ENCODE results near the gene SLC4A3. TPM values are rescaled to one million over a fixed set of nuclear protein-coding genes. Genes with fewer than 3 reads are reported as not detected.

The SLC4A3 gene
- total RNA-seq = not detected

- Mint-ChIP-seq H3K27me3 (ENCODE audit: low read depth) (peaks cover 20% of the 10 kb centered on the region), H3K9me3 (no peaks in the 10 kb centered on the region), H3K4me3 (peak within 1 kb of the TSS; percentile 74 to 83), H3K4me1 (ENCODE audit: low read depth) (peaks cover 4% of the 10 kb centered on the region), H3K36me3 (ENCODE audit: insufficient read depth in 2 of 2) (no peaks in the 10 kb centered on the region), H3K27ac (no peak within 1 kb of the TSS)
- DNase-seq = peak; percentile 8 to 24
- ATAC-seq (replicated peaks in 1 of 2) = peak; percentile 63 to 74
These were observed at the start of gene SLC4A3 for GRCh38 chr2:219627103-219628100. Gene SLC4A3 (plus strand): TSS chr2:219627630. CDS start chr2:219627993, 363 bp downstream.

- H3K4me1 Mint-ChIP-seq (ENCODE audit: low read depth) = no peaks in the 10 kb centered on the region
- H3K27me3 Mint-ChIP-seq (ENCODE audit: low read depth) = peaks cover 29% of the 10 kb centered on the region
- H3K4me3 Mint-ChIP-seq = no peak overlapping the region
- ATAC-seq (replicated peaks in 1 of 2) (no peak), DNase-seq (no peak)
- no peaks in the 10 kb centered on the region for H3K9me3 Mint-ChIP-seq
- H3K36me3 Mint-ChIP-seq (ENCODE audit: insufficient read depth in 2 of 2) = no peaks in the 10 kb centered on the region
- no peak overlapping the region for H3K27ac Mint-ChIP-seq
These were observed 48.4 kb upstream of the SLC4A3 start for GRCh38 chr2:219578811-219579613.

- Mint-ChIP-seq H3K4me1 (ENCODE audit: low read depth) (no peaks in the 10 kb centered on the region), H3K27me3 (ENCODE audit: low read depth) (peaks cover 26% of the 10 kb centered on the region), H3K4me3 (no peak overlapping the region), H3K36me3 (ENCODE audit: insufficient read depth in 2 of 2) (no peaks in the 10 kb centered on the region), H3K9me3 (no peaks in the 10 kb centered on the region), H3K27ac (no peak overlapping the region)
- ATAC-seq (replicated peaks in 1 of 2) (no peak), DNase-seq (no peak)
These were observed 46.1 kb upstream of the SLC4A3 start for GRCh38 chr2:219581346-219581745.

GRCh38 chr2:219591091-219591490 lies 36.3 kb upstream of the SLC4A3 start:
- ATAC-seq (replicated peaks in 1 of 2) (no peak), DNase-seq (no peak)
- Mint-ChIP-seq H3K27me3 (ENCODE audit: low read depth) (peaks cover 15% of the 10 kb centered on the region), H3K4me1 (ENCODE audit: low read depth) (no peaks in the 10 kb centered on the region), H3K27ac (no peak overlapping the region), H3K36me3 (ENCODE audit: insufficient read depth in 2 of 2) (no peaks in the 10 kb centered on the region), H3K9me3 (no peaks in the 10 kb centered on the region), H3K4me3 (no peak overlapping the region)

- peaks cover 9% of the 10 kb centered on the region for H3K4me1 Mint-ChIP-seq (ENCODE audit: low read depth)
- no peak for DNase-seq
- H3K27ac Mint-ChIP-seq = no peak overlapping the region
- no peak overlapping the region for H3K4me3 Mint-ChIP-seq
- peaks cover 9% of the 10 kb centered on the region for H3K27me3 Mint-ChIP-seq (ENCODE audit: low read depth)
- no peaks in the 10 kb centered on the region for H3K9me3 Mint-ChIP-seq
- no peaks in the 10 kb centered on the region for H3K36me3 Mint-ChIP-seq (ENCODE audit: insufficient read depth in 2 of 2)
- no peak for ATAC-seq (replicated peaks in 1 of 2)
These were observed 34.7 kb upstream of the SLC4A3 start for GRCh38 chr2:219592736-219593135.

GRCh38 chr2:219593154-219593553 lies 34.3 kb upstream of the SLC4A3 start:
- H3K4me1 Mint-ChIP-seq (ENCODE audit: low read depth) = peaks cover 11% of the 10 kb centered on the region
- H3K9me3 Mint-ChIP-seq = no peaks in the 10 kb centered on the region
- no peak overlapping the region for H3K27ac Mint-ChIP-seq

GRCh38 chr2:219595256-219595655 lies 32.2 kb upstream of the SLC4A3 start:
- no peaks in the 10 kb centered on the region for H3K36me3 Mint-ChIP-seq (ENCODE audit: insufficient read depth in 2 of 2)
- H3K27me3 Mint-ChIP-seq (ENCODE audit: low read depth) = peaks cover 9% of the 10 kb centered on the region
- no peak for ATAC-seq (replicated peaks in 1 of 2)
- no peaks in the 10 kb centered on the region for H3K9me3 Mint-ChIP-seq
- H3K4me3 Mint-ChIP-seq = peak overlapping the region in 1 of 2 donors; percentile 23
- H3K4me1 Mint-ChIP-seq (ENCODE audit: low read depth) = peaks cover 25% of the 10 kb centered on the region
- H3K27ac Mint-ChIP-seq = no peak overlapping the region
- DNase-seq = no peak

More at GRCh38 chr2:219593154-219593553, 34.3 kb upstream of the SLC4A3 start:
- H3K4me3 Mint-ChIP-seq = no peak overlapping the region
- peaks cover 9% of the 10 kb centered on the region for H3K27me3 Mint-ChIP-seq (ENCODE audit: low read depth)
- H3K36me3 Mint-ChIP-seq (ENCODE audit: insufficient read depth in 2 of 2) = no peaks in the 10 kb centered on the region
- no peak for ATAC-seq (replicated peaks in 1 of 2)
- DNase-seq = no peak

GRCh38 chr2:219596954-219597551 lies 30.4 kb upstream of the SLC4A3 start:
- ATAC-seq (replicated peaks in 1 of 2) = peak; percentile 1
- Mint-ChIP-seq H3K27ac (peak overlapping the region; percentile 79), H3K9me3 (no peaks in the 10 kb centered on the region), H3K27me3 (ENCODE audit: low read depth) (peaks cover 9% of the 10 kb centered on the region), H3K4me3 (peak overlapping the region; percentile 93 to 97), H3K4me1 (ENCODE audit: low read depth) (peaks cover 25% of the 10 kb centered on the region), H3K36me3 (ENCODE audit: insufficient read depth in 2 of 2) (no peaks in the 10 kb centered on the region)
- DNase-seq = no peak

GRCh38 chr2:219597552-219598307 lies 29.7 kb upstream of the SLC4A3 start, which contains the start of gene STK11IP:
Gene STK11IP (plus strand): TSS chr2:219597857. CDS start chr2:219598120, 263 bp downstream.
- no peaks in the 10 kb centered on the region for H3K9me3 Mint-ChIP-seq
- peaks cover 25% of the 10 kb centered on the region for H3K4me1 Mint-ChIP-seq (ENCODE audit: low read depth)

GRCh38 chr2:219598308-219599078 lies 28.9 kb upstream of the SLC4A3 start:
- Mint-ChIP-seq H3K27me3 (ENCODE audit: low read depth) (peaks cover 2% of the 10 kb centered on the region), H3K4me1 (ENCODE audit: low read depth) (peaks cover 25% of the 10 kb centered on the region), H3K27ac (peak overlapping the region; percentile 79), H3K9me3 (no peaks in the 10 kb centered on the region), H3K4me3 (peak overlapping the region; percentile 93 to 97), H3K36me3 (ENCODE audit: insufficient read depth in 2 of 2) (no peaks in the 10 kb centered on the region)
- ATAC-seq (replicated peaks in 1 of 2) (no peak), DNase-seq (no peak)

More at GRCh38 chr2:219597552-219598307, 29.7 kb upstream of the SLC4A3 start, which contains the start of gene STK11IP:
- Mint-ChIP-seq H3K27me3 (ENCODE audit: low read depth) (peaks cover 9% of the 10 kb centered on the region), H3K4me3 (peak within 1 kb of the TSS; percentile 93 to 97), H3K36me3 (ENCODE audit: insufficient read depth in 2 of 2) (no peaks in the 10 kb centered on the region), H3K27ac (peak within 1 kb of the TSS; percentile 79)
- DNase-seq = peak; percentile 93 to 95
- peak; percentile 95 to 96 for ATAC-seq (replicated peaks in 1 of 2)

GRCh38 chr2:219603771-219604170 lies 23.7 kb upstream of the SLC4A3 start:
- DNase-seq = no peak
- peaks cover 8% of the 10 kb centered on the region for H3K4me1 Mint-ChIP-seq (ENCODE audit: low read depth)
- H3K9me3 Mint-ChIP-seq = no peaks in the 10 kb centered on the region
- H3K27me3 Mint-ChIP-seq (ENCODE audit: low read depth) = no peaks in the 10 kb centered on the region
- no peaks in the 10 kb centered on the region for H3K36me3 Mint-ChIP-seq (ENCODE audit: insufficient read depth in 2 of 2)
- no peak overlapping the region for H3K27ac Mint-ChIP-seq
- ATAC-seq (replicated peaks in 1 of 2) = no peak
- no peak overlapping the region for H3K4me3 Mint-ChIP-seq

GRCh38 chr2:219605607-219605954 lies 21.8 kb upstream of the SLC4A3 start:
- Mint-ChIP-seq H3K27ac (no peak overlapping the region), H3K4me1 (ENCODE audit: low read depth) (no peaks in the 10 kb centered on the region), H3K4me3 (no peak overlapping the region), H3K9me3 (no peaks in the 10 kb centered on the region), H3K36me3 (ENCODE audit: insufficient read depth in 2 of 2) (no peaks in the 10 kb centered on the region), H3K27me3 (ENCODE audit: low read depth) (no peaks in the 10 kb centered on the region)
- ATAC-seq (replicated peaks in 1 of 2) (no peak), DNase-seq (no peak)
